GM21360 (cell line): ENCODE measurements around the gene ANKRD13D.

Source experiments
- ATAC-seq: cut with Tn5 transposase; IDR thresholded peaks from one replicate; pipeline ENCODE4 v1.9.1; 2021; ENCODE audit warnings: mild to moderate bottlenecking, moderate library complexity; ENCODE audit not compliant: unreplicated experiment

ANKRD13D gene

DNA sequence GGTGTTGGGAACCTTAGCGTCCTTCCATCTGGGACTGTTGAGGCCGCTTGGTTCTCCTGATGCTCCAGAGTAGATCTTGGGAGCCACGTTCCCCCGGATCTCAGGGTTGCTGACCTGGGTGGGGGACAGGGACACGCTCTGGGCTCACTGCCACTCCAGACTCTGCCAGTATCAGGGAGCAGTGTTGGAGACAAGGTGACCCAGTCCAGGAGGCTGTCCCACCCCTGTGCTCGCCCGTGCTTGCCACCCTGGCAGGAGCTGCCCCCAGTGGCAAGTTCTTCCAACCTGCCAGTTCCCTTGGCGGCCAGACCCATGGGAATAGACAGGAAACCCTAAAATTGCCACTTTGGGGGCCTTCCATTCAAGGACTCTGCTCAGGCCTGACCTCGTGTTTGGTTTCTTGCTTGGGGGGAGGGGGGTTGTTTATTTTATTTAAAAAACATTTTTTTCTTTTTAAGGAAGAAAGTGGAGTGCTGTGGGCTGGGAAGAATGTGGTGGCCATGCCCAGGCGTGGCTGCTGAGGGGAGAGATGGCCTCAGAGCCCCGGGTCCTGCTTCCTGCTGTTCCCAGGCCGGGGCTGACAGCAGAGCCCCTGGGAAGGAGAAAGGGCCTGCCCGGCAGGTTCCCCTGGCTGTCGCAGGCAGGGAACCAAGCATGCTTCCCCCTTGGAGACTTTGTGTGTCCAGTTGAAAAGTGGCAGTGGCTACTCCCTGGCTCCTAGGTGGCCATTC, 15.7 kb upstream of the ANKRD13D start:
- no peak for ATAC-seq

DNA sequence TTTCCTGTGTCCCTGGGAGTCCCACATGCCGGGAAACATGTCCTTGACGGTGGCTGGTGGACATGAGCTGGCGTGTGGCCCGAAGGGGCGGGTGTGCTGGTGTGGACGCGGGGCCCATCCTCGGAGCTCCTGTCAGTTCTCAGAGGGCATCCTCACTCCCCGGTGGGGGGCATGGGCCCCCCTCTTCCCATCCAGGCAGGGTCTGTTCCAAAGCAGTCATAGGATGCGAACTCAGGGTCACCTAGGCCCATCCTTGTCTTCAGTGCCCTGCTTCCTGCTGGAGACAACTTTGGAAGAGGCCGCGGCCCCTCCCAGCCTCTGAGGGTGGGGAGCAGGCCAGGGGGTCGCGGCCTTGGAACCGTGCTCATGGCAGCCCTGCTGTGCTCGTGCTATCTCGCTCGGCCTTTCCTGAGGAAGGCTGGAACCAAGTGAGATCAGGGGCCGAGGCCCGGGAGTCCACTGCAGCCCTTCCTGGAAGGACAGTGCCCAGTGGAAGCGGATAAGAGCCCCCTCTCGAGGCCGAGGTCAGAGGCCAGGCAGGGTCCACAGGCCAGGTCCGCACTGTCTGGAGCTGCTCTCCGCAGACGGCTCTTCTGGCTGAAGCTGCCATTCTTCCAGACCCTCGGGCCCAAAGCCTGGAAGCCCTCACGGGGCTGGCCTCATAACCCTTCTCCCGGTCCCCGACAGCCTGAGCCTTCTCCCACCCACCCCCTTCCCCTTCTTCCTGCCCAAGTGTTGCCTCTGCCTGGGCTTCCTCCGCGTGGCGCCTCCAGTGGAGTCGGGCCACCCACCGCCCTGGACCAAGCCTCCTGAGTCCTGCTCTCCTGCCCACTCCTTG, 14.1 kb upstream of the ANKRD13D start:
- no peak for ATAC-seq

DNA sequence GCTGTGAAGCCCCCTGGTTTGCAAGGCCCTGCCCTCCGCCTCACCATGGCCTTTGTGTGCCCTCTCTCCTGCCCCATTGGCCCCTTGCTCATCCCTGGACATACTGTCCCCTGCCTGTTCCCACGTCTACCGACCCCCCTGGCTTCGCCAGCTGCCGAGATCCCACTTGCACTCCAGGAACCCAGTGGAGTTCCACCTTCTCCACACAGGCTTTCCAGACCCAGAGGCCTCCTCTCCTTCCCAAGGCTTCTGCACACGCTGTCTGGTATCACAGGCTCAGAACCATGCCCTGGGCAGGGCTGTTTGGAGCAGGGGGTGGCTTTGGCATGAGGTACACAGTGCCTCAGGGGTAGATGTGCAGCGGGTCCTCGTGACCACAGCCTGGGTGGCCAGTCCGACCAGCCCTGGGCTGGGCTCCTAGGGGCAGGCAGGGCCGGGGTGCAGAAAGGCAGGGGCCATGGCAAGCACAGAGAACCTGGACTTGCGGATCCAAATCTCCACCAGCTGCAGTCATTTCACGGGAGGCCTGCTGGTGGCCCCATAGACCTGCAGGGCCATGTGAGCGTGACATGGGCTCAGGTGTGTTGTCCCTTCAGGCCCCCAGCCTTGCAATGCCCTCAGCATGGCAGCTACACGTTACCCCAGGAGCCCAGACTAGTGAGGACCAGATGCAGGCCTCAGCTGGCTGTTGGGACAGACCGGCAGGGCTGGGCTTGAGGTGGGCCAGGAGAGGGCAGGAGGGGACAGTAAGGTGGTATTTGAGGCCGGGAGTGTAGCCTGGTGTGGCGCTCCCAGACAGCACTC, 13.3 kb upstream of the ANKRD13D start:
- no peak for ATAC-seq

DNA sequence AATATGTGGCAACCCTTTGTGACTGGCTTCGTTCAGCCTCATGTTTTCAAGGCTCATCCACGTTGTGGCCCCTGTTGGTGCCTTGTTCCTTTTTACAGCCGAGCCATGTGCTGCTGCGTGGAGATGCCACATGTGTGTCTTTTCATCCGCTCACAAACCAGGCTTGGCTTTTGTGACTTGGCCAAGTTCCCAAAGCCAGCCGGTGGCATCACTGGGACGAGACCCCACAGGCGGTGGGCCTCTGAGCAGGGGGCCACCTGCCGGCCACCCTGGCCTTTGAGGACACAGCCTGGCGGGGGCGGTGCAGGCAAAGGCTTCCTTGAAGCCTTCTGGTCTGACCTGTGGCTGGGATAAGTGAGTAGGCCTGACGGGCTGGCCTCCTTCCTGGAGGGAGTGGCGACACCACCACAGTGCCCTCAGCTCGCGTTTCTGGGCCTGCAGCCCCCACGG, 12.3 kb upstream of the ANKRD13D start:
- no peak for ATAC-seq

DNA sequence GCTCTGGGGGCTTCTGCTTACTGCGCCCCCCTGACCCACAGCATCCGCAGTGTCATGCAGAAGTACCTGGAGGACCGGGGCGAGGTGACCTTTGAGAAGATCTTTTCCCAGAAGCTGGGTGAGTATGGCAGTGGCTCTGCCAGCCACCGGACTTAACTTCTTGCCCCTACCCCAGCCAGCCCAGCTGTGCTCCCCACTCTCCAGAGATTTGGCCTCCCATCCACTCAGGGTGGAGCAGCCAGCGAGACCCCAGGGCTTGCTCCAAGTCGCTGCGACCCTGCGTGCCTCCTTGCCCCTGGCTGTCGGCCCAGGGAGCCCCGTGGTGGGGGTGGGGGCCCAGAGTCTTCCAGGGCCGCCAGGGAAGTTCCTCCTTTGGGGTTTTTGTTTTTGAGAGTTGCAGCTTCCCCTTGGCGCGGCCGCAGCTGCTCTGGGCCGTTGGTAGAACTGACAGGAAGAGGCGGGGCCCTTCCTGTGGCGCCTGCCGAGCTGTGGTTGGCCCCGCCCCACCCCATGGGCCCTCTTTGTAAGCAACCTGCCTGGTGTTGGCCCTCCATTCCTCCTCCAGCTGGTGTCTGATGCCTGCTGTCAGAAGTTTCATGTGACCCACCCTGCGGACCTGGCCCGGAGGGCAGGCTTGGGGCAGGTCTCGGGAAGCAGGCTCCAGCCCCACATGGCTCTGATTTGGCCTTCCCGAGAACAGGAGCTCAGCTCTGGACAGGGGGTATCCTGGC, 11.7 kb upstream of the ANKRD13D start:
- ATAC-seq, result peak; percentile 63

DNA sequence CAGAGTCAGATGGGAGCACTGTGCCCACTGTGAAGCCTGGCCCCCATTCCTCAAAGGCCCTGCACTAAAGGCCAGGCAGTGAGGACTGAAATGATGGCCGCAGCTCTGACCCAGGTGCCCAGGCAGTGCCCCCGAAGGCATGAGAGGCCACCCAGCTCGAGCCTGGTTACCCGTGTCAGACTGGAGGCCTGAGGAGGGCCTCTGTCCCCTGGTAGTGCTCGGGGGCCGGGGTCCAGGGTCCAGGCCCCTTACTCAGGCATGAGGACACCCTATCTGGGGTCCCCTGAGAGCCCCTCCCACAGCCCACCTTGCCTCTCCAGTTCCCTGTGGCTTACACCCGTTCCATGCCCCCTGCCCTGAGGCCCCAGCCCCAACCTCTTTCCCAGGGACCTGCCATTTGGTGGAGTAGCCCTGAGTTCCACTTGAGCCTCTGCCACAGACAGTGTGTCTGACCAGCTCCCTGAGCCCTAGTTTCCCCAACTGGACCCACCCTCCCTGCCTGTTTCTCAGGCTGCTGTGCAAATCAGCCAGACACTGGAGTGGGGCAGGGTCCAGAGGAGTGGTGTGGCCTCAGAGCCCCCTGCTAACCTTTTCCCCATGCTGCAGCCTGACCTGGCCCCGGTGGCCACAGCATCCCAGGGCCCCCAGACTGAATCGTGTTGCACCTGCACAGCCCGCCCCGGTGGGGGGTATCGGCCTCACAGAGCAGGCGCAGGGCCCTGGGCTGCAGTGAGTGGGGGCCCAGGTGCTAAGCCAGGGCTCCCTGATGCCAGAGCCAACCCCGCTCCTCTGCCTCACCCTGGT, 10.8 kb upstream of the ANKRD13D start:
- ATAC-seq, result no peak

DNA sequence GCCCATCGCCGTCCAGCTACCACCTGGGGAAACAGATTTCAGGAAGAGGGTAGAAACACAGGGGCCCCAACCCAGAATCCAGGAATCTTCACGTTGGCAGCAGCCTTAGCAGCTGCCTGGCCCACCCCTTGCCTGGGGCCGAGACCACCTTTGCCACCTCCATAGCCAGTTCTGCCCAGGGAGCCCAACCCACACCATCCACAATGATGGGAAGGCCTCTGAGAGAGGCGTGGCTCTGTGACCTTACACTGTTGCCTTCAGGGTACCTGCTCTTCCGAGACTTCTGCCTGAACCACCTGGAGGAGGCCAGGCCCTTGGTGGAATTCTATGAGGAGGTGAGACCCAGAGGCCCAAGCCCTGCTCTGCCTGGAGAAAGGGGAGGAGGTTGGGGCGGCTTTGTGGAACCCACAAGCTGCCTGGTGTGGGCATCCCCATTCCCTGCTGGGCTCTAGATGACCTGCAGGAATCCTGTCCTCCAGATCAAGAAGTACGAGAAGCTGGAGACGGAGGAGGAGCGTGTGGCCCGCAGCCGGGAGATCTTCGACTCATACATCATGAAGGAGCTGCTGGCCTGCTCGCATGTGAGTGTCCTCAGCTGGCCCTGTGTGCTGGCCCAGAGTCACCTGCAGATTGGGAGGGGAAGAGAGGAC, 10.0 kb upstream of the ANKRD13D start:
- ATAC-seq, result no peak

DNA sequence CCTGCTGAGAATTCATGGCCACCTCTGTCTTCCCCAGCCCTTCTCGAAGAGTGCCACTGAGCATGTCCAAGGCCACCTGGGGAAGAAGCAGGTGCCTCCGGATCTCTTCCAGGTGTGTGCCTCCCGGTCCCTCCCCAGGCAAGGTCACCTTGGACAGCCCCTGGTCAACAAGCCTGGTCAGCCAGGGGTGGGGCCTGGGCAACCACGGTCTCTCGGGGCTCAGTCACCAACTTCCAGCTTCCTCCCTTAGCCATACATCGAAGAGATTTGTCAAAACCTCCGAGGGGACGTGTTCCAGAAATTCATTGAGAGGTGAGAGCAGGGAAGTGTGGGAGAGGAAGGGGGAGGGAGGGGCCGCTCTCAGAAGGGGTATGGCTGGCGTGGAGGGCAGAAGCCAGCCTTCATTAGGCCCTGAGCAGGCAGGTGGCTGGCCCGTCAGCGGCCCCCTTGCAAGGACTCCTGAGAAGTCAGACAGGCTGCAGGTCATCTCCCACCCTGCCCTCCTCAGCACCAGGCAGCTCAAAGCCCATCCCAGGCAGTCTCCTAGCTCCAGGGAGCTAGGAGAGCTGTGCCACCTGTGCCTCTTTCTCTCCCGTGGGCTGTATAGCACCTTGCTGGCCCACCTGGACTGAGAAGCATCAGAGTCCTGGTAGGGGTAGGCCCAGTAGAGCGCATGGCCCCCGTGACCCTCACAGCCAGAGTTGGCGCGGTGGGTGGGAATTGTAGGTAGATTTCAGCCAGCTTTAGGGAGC, 9.3 kb upstream of the ANKRD13D start:
- ATAC-seq, result no peak

DNA sequence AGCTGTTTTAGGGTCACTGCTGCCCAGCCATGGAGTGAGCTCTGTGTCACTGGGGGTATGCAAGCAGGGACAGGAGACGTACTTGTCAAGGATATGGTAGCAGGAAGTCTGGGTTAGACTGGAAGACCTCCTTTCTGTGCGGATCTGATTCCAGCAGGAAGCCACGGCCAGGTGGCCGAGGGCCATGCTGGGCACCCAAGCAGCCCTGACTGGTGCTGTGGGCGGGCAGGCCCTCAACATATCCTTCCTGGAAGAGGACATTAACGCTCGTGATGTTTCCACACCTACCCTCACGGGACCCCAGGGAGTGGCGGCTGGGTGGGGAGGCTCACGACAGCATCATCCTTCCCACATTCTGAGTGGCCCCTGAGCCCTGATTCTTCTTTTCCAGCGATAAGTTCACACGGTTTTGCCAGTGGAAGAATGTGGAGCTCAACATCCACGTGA, 8.7 kb upstream of the ANKRD13D start:
- ATAC-seq, result no peak

DNA sequence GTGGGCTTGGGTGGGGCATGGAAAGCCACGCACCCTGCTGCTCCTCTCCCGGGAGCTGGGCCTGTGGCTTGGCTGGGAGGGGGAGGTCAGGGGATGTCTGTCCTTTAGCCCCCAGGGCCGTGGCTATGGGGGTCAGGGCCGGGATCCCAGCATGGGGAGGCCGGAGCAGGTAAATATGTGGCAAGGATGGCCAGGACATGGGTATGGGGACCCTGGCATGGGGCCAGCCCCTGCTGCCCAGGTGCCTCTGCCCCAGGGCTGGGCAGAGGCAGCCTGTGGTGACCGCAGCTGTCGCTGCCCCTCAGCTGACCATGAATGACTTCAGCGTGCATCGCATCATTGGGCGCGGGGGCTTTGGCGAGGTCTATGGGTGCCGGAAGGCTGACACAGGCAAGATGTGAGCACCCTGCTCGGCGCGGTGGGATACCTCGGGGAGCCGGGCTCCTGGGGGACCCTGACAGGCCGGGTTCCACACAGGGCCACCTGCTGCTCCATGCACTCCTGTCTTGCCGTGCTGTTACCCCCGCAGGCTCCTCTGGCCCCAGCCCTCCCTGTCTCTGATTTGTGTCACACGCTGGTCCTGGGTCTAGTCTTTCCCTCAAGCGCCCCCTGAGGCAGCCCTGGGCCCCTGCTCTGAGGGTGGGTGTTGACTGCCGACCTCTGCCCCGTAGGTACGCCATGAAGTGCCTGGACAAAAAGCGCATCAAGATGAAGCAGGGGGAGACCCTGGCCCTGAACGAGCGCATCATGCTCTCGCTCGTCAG, 8.1 kb upstream of the ANKRD13D start:
- ATAC-seq, result no peak

DNA sequence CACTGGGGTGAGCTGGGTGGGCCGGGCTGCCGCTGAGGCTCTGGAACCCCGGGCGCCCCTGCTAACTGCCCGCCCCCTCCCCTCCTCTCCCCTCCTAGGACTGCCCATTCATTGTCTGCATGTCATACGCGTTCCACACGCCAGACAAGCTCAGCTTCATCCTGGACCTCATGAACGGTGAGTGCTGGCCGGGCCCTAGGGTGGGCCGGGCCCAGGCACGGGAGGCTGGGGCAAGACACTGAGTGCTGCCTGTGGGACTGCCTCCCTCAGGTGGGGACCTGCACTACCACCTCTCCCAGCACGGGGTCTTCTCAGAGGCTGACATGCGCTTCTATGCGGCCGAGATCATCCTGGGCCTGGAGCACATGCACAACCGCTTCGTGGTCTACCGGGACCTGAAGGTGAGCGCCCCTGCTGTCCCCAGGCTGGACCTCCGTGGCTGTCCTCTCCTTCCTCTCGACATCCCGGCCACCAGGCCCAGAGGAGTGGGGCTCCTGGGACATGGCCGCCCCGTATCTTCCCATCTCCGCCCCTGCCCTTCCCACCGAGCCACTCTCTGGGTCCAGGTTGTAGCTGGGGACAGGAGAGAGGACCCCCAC, 7.5 kb upstream of the ANKRD13D start:
- ATAC-seq, result no peak

DNA sequence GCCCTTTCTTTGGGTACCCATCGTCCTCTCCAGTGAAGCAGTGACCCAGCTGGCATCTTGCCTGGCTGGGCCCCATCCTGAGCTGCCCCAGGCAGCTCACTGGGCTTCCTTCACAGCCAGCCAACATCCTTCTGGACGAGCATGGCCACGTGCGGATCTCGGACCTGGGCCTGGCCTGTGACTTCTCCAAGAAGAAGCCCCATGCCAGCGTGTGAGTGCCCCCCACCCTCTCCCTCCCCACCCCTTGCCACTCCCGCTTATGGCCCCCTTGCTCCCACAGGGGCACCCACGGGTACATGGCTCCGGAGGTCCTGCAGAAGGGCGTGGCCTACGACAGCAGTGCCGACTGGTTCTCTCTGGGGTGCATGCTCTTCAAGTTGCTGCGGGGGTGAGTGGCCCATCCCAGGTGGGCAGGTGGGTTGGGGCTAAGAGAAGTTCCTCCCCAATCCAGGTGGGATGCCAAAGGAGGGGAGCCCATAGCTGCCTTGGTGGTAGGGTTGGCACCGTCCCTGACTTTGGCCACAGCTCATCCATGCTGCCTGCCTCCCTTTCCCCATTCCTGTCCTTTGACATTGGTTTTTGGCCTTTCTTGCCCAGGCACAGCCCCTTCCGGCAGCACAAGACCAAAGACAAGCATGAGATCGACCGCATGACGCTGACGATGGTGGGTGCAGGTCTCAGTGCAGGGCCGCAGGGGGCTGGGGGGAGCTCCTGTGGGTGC, 6.8 kb upstream of the ANKRD13D start:
- ATAC-seq, result no peak

DNA sequence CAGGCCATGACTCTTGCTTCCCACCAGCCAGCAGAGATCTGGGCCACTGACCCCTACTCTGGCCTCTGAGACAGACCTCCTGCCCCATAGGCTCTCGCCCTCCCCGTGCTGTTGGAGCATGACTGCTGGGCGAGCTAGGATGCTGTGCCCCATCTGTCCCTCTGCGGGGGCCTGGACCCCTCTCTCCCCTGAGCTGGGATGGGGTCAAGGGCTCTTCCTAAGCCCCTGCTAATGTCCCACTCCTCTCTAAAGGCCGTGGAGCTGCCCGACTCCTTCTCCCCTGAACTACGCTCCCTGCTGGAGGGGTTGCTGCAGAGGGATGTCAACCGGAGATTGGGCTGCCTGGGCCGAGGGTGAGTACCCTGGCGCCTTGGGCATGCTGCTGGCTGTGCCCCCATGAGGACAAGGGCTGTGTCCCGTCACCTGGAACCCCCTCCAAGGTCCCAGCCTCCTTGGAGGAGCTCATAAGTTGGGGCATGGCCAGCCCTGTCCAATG, 6.2 kb upstream of the ANKRD13D start:
- no peak for ATAC-seq

DNA sequence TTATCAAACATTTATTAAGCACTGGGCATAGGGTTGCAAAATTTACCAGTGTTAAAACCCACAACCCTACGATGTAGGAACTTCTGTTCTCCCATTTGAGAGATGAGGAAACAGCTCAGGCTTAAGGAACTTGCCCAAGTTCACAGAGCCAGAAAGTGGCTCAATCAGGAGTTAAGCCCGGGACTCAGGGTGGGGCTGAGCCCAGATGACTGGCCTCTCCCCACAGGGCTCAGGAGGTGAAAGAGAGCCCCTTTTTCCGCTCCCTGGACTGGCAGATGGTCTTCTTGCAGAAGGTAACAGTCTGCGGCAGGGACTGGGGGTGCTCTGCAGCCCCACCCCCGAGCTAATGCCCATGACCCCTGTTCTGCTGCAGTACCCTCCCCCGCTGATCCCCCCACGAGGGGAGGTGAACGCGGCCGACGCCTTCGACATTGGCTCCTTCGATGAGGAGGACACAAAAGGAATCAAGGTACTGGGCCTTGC, 5.6 kb upstream of the ANKRD13D start:
- ATAC-seq, result no peak

DNA sequence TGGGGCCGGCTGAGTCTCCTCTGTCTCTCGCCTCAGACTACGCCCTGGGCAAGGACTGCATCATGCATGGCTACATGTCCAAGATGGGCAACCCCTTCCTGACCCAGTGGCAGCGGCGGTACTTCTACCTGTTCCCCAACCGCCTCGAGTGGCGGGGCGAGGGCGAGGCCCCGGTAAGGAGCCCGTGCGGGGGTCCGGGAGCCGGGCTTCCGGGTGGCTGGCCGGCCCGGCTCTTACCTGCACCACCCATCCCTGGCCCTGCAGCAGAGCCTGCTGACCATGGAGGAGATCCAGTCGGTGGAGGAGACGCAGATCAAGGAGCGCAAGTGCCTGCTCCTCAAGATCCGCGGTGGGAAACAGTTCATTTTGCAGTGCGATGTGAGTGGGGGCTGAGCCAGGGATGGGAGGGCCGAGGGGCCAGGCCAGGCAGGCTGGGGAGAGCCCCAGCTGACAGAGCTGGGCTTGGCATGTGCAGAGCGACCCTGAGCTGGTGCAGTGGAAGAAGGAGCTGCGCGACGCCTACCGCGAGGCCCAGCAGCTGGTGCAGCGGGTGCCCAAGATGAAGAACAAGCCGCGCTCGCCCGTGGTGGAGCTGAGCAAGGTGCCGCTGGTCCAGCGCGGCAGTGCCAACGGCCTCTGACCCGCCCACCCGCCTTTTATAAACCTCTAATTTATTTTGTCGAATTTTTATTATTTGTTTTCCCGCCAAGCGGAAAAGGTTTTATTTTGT, 4.1 kb upstream of the ANKRD13D start:
- ATAC-seq, result no peak
